Measurements from ENCODE around the gene RPTOR.
"Not testable (repeated sequence)": the region's sequence is repeated elsewhere in the genome, so short reads cannot be mapped to it uniquely, and the experiment has no call there.

The RPTOR gene

GRCh38 chr17:80558046-80558445, 13.4 kb downstream of the RPTOR start:
- DNase-seq = no peak

- no peak for DNase-seq
These were observed 15.2 kb downstream of the RPTOR start for GRCh38 chr17:80559825-80560251.

- DNase-seq = no peak
These were observed 17.0 kb downstream of the RPTOR start for GRCh38 chr17:80561541-80562114.

GRCh38 chr17:80564545-80564944, 19.9 kb downstream of the RPTOR start:
- no peak for DNase-seq

GRCh38 chr17:80565343-80566053, 20.9 kb downstream of the RPTOR start:
- no peak for DNase-seq

- no peak for DNase-seq
These were observed 21.4 kb downstream of the RPTOR start for GRCh38 chr17:80566054-80566400.

GRCh38 chr17:80568246-80568645, 23.6 kb downstream of the RPTOR start:
- DNase-seq = no peak

- no peak for DNase-seq
These were observed 25.3 kb downstream of the RPTOR start for GRCh38 chr17:80569924-80570323.

- DNase-seq = no peak
These were observed 29.1 kb downstream of the RPTOR start for GRCh38 chr17:80573701-80574100.

GRCh38 chr17:80574496-80574895, 29.9 kb downstream of the RPTOR start:
- DNase-seq = no peak

- peak; percentile 52 for DNase-seq
These were observed 30.6 kb downstream of the RPTOR start for GRCh38 chr17:80575057-80575875.

- DNase-seq = no peak
These were observed 33.4 kb downstream of the RPTOR start for GRCh38 chr17:80577876-80578570.

GRCh38 chr17:80578668-80579388, 34.2 kb downstream of the RPTOR start:
- DNase-seq = not testable (repeated sequence)

GRCh38 chr17:80582165-80582564, 37.5 kb downstream of the RPTOR start:
- DNase-seq = no peak

GRCh38 chr17:80584176-80584905, 39.7 kb downstream of the RPTOR start:
- no peak for DNase-seq

GRCh38 chr17:80585890-80586845, 41.5 kb downstream of the RPTOR start:
- DNase-seq = no peak

- no peak for DNase-seq
These were observed 42.2 kb downstream of the RPTOR start for GRCh38 chr17:80586846-80587228.

GRCh38 chr17:80588702-80589383, 44.2 kb downstream of the RPTOR start:
- DNase-seq = no peak

- no peak for DNase-seq
These were observed 47.1 kb downstream of the RPTOR start for GRCh38 chr17:80591788-80592187.

- DNase-seq = no peak
These were observed 47.6 kb downstream of the RPTOR start for GRCh38 chr17:80592243-80592642.
